ENCODE data around the gene NEK2.

The NEK2 gene

DNA sequence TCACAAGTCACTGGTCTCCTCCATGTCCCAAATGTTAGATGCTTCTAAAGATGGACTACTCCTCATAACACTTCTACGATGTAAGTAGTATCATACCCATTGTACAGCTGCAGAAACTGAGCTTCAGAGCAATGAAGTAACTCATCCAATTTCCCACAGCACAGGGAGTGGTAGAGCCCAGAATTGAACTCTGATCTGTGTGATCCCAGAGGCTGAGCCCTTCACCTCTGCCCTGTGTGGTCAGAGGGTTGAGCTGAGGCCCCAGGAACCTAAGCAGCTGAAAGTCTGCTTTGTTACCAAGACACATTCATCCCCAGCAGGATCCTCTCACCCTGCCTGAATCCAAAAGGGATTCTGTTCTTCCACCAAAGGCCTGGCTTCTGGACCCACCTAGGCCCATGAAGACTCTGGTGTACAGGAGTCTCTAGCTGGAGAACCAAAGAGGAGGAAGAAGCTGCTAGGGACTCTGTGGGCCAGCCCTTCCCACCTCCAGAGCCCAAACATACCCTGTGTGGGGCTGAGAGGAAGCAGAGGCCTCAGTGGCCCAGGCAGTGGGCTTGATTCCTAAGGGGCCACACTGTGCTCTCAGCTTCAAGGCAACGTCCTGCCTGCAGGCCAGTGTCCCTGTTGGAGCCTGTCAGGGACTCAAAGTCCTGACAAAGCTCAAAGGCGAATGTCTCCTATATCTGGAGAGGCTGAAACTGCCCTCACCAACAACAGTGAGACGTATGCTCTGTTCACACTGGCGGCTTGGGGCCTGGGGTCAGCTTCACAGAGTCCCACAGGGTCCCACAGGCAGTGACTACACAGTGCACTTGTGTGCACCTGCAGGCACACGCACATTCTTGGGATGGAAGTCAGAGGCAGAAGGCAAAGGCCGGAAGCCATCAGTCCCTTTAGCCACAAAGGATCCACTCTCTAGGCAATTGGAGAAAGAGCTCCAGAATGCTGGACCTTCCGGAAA is 56.1 kb downstream of the NEK2 start:
- no peak overlapping the region for H3K4me3 ChIP-seq (ENCODE audit: control insufficient read depth, low read depth, low read length)
- TF ChIP-seq, protein P1, sequence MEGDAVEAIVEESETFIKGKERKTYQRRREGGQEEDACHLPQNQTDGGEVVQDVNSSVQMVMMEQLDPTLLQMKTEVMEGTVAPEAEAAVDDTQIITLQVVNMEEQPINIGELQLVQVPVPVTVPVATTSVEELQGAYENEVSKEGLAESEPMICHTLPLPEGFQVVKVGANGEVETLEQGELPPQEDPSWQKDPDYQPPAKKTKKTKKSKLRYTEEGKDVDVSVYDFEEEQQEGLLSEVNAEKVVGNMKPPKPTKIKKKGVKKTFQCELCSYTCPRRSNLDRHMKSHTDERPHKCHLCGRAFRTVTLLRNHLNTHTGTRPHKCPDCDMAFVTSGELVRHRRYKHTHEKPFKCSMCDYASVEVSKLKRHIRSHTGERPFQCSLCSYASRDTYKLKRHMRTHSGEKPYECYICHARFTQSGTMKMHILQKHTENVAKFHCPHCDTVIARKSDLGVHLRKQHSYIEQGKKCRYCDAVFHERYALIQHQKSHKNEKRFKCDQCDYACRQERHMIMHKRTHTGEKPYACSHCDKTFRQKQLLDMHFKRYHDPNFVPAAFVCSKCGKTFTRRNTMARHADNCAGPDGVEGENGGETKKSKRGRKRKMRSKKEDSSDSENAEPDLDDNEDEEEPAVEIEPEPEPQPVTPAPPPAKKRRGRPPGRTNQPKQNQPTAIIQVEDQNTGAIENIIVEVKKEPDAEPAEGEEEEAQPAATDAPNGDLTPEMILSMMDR (IDR thresholded peaks at IDR 0.05; ENCODE audit: control insufficient read depth, insufficient read depth, low read depth, low read length, missing control alignments), result no peak
- no peak for DNase-seq (ENCODE audit: low read depth)

DNA sequence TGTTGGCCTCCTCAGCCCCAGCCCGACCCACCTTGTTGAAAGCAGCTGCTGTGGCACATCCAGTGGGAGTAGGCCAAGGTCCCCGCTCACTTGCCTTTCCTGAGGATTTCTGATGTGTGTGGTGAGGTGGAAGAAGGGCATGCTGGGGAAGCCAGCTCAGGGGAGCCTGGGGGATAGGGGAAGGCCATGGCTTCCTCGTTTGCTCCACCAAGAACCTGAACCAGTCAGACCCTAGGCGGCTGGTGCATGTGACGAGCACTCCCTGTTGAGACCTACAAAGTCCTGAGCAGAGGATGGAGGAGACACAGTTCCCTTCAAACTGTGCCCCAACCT is 58.5 kb downstream of the NEK2 start:
- H3K4me3 ChIP-seq (ENCODE audit: control insufficient read depth, low read depth, low read length), result no peak overlapping the region
- no peak for DNase-seq (ENCODE audit: low read depth)
- TF ChIP-seq, protein P1 (IDR thresholded peaks at IDR 0.05; ENCODE audit: control insufficient read depth, insufficient read depth, low read depth, low read length, missing control alignments), result no peak

DNA sequence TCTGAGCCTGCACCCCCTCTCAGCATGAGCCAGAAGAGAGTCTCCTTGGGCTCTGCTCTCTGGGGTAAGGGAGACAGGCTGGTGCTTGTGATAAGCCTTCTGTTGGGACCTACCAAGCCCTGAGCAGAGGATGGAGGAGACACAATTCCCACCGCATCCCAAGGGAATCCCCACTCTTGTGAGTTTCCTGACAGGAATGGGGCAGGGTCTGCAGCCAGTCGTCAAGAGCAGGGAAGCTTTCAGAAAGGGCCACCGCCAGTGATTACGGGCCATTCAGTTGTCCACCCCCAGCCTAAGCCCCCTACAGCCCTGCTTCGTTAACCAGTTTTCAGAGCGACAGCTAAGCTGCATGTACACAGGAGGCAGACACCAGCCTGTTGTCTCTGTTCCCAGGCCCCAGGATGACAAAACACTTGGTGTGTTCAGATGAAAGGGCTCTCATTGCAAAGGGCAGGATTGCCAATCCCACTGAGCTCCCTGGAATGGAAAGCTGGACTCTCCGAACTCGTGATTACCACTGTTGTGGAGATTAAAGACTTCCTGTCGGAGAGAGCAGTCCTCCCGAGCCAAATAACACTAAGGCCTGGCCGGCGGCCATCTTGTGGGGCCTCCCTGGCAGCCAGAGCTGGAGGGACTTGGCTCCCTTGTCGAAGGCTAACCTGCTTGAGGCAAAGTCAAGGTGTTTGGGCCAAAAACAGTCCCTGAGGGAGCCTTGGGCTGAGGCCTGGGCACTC is 59.0 kb downstream of the NEK2 start:
- DNase-seq (ENCODE audit: low read depth), result no peak
- TF ChIP-seq, protein P1 (IDR thresholded peaks at IDR 0.05; ENCODE audit: control insufficient read depth, insufficient read depth, low read depth, low read length, missing control alignments), result no peak
- H3K4me3 ChIP-seq (ENCODE audit: control insufficient read depth, low read depth, low read length), result no peak overlapping the region

DNA sequence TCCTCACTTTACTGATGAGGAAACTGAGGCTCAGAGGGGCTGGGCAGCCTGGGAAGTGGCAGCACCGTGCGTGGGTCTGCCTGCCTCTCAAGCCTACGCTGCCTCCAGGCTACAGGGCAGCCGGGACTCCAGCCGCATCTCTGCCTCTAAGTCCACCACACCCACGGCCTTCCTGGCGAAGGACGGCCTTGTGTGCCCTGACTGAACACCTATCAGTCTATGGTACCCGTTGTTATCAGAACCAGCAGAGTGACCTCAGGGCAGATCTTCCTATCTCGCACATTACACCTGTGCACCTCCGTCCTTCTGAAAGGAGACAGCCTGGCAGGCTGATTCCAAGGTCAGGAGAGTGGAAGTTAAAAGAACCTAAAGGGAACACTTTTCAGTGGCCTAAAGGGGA is 60.8 kb downstream of the NEK2 start:
- DNase-seq (ENCODE audit: low read depth), result no peak
- TF ChIP-seq, protein P1 (IDR thresholded peaks at IDR 0.05; ENCODE audit: control insufficient read depth, insufficient read depth, low read depth, low read length, missing control alignments), result no peak
- H3K4me3 ChIP-seq (ENCODE audit: control insufficient read depth, low read depth, low read length), result no peak overlapping the region

DNA sequence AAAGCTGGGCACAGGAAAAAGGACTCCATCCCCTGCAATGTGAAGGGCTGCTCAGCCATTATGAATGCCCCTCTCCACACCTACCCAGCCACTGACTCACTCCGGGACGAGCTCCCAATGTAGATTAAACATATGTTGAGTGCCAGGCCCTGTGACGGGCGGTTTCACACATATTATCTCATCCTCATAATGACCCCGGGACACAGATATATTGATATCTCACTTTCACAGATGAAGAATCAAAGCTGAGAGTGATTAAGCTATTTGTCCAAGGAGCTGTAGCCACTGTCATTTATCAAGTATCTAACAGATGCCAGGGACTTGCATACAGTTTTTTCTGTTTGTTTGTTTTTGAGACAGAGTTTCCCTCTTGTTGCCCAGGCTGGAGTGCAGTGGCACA is 61.5 kb downstream of the NEK2 start:
- DNase-seq (ENCODE audit: low read depth), result no peak
- TF ChIP-seq, protein P1 (IDR thresholded peaks at IDR 0.05; ENCODE audit: control insufficient read depth, insufficient read depth, low read depth, low read length, missing control alignments), result no peak

DNA sequence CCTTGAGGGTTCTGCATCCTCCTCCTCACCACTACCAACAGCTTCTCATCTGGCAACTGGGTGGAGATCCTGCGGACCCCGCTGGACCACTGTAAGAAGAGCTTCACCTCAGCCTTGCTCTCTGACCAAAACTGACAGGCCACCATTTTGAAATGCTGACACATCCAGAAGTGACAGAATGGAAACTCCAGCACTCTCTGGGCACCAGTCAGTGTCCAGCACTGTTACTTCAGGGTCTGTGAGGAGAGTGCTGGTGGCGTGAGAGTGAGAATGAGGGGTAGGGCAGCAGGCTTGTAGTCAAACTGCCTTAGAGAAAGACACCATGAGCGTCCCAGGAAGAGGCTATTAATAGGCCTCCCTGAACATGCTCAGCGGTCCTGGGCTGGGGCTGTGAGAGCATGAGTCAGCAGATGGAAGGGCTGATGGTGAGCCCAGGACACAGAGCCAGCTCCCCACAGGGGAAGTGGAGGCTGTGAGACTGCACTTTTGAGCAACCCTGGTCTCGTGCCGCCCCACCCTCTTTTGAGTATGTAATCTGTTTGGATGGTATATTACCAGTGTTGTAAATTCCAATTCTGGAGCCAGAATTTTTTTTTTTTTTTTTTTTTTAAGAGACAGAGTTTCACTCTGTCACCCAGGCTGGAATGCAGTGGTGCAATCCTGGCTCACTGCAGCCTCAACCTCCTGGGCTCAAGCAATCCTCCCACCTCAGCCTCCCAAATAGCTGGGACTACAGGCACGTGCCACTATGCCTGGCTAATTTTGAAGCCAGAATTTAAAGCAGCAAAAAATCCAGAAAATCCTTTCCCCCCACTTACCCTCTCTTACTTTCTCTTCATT is 62.1 kb downstream of the NEK2 start:
- TF ChIP-seq, protein P1 (IDR thresholded peaks at IDR 0.05; ENCODE audit: control insufficient read depth, insufficient read depth, low read depth, low read length, missing control alignments), result no peak
- H3K4me3 ChIP-seq (ENCODE audit: control insufficient read depth, low read depth, low read length), result no peak overlapping the region
- peak; percentile 95 for DNase-seq (ENCODE audit: low read depth)

More for the DNA sequence above, 61.5 kb downstream of the NEK2 start:
- H3K4me3 ChIP-seq (ENCODE audit: control insufficient read depth, low read depth, low read length), result no peak overlapping the region
